PC-9 (cell line): ENCODE measurements around the gene NKAPD1. TPM values are rescaled to one million over a fixed set of nuclear protein-coding genes. Genes with fewer than 3 reads are reported as not detected.

Source experiments
- BruUV-seq: library from RNA; stranded (reverse); fragments of 400-500 nt; replicated peaks from 2 replicates; lab custom pipeline; 2021; lab: Mats Ljungman, UMichigan
- CTCF ChIA-PET: fragments of 300-600 bp; sonication (Branson Sonifier 250); formaldehyde crosslinking; loops from one replicate; lab custom pipeline; 2022; ENCODE audit warnings: antibody characterized with exemption; lab: Charles Lee
- POLR2A ChIA-PET: fragments of 300-600 bp; sonication (Branson Sonifier 250); formaldehyde crosslinking; loops from one replicate; lab custom pipeline; 2022; ENCODE audit warnings: antibody characterized with exemption; ENCODE audit not compliant: unreplicated experiment; lab: Charles Lee
- DNase-seq, 2 experiments: peaks; one replicate each; pipeline versions ENCODE4 v3.0.0 to v3.0.0-alpha.2; 2015 to 2022; ENCODE audit warnings: mixed read lengths in 1 of 2
- H2AFZ ChIP-seq: fragments of 200-600 bp; sonication (generic); 2 replicates; pipeline ENCODE4 v1.8.1; 2017; ENCODE audit warnings: antibody characterized with exemption
- H3F3A ChIP-seq: fragments of 200-600 bp; sonication (generic); 2 replicates; pipeline ENCODE4 v1.8.1; 2017; ENCODE audit warnings: antibody characterized with exemption, mild to moderate bottlenecking, low read depth; ENCODE audit not compliant: insufficient read depth
- H3K27ac ChIP-seq: fragments of 200-600 bp; sonication (generic); 2 replicates; pipeline ENCODE4 v1.6.1; 2016; ENCODE audit warnings: mixed run types
- H3K27me3 ChIP-seq: fragments of 200-600 bp; sonication (generic); 2 replicates; pipeline ENCODE4 v1.6.1; 2016; ENCODE audit warnings: low read depth, mixed run types; ENCODE audit not compliant: insufficient read depth
- H3K36me3 ChIP-seq: fragments of 200-600 bp; sonication (generic); 2 replicates; pipeline ENCODE4 v1.6.1; 2016; ENCODE audit warnings: low read depth, mixed run types
- H3K4me1 ChIP-seq: fragments of 200-600 bp; sonication (generic); replicated peaks from 2 replicates; pipeline ENCODE4 v1.6.1; 2016; ENCODE audit warnings: mixed run types; ENCODE audit not compliant: insufficient read depth
- H3K4me2 ChIP-seq: fragments of 200-600 bp; sonication (generic); 2 replicates; pipeline ENCODE4 v1.6.1; 2017; ENCODE audit warnings: mixed run types
- H3K4me3 ChIP-seq: fragments of 200-600 bp; sonication (generic); 2 replicates; pipeline ENCODE4 v1.6.1; 2016; ENCODE audit warnings: mixed run types
- H3K79me2 ChIP-seq: fragments of 200-600 bp; sonication (generic); 2 replicates; pipeline ENCODE4 v1.6.1; 2017; ENCODE audit warnings: low read depth, mixed run types
- H3K9me2 ChIP-seq: fragments of 200-600 bp; sonication (generic); 2 replicates; pipeline ENCODE4 v1.8.1; 2017; ENCODE audit warnings: mild to moderate bottlenecking; ENCODE audit not compliant: insufficient read depth
- H3K9me3 ChIP-seq: fragments of 200-600 bp; sonication (generic); 2 replicates; pipeline ENCODE4 v1.8.1; 2016; ENCODE audit warnings: low read depth; ENCODE audit not compliant: insufficient read depth
- H4K20me1 ChIP-seq: fragments of 200-600 bp; sonication (generic); 2 replicates; pipeline ENCODE4 v1.8.1; 2017; ENCODE audit not compliant: insufficient read depth
- EZH2 ChIP-seq: fragments of 200-600 bp; sonication (generic); IDR thresholded peaks from 2 replicates; pipeline ENCODE4 v1.8.0; 2017; ENCODE audit warnings: antibody characterized with exemption, low read depth
- intact Hi-C: fragments of 100-400 bp; cut with micrococcal nuclease; formaldehyde crosslinking; loops from one replicate; pipeline ENCODE4 v1.10.0; 2022; ENCODE audit not compliant: unreplicated experiment
- total RNA-seq: library from RNA; stranded (reverse); gene quantifications from 2 replicates; pipeline ENCODE4 v1.2.3, GENCODE V29; 2021
- TF ChIP-seq, protein P1 (sequence below): fragments of 200-600 bp; sonication (generic); conservative IDR thresholded peaks from 2 replicates; pipeline ENCODE4 v1.6.1; 2017; ENCODE audit warnings: mixed run types, antibody characterized with exemption, mild to moderate bottlenecking, moderate library complexity

NKAPD1 gene
- total RNA-seq, 1 experiment from 2014 or later: 16.5 TPM

DNA sequence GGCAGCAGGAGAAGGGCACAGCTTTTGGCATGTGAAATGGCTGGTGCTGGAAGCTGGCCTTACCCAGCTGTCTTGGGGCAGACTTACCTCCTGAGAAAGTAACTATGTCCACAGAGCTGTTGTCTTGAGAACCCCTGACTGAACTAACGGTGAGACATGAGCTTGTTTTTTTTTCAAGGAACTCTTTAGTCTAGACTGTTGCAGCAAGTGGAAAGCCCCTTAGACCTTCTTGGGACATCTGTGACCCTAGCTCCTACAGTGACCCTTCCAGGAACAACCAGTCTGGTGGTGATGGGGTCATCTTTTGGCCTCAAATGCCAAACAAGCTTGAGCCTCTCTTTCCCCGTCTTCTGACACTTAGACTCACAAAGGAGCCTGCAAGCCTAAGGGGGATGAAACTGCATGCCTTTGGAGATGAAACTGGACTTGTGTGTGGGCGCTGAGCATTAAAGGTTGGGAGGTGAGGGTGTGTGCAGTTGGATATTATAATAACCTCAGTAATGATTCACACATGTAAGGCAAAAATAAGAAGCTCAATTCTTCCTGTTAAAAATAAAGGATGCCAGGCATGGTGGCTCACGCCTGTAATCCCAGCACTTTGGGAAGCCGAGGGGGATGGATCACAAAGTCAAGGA is 48.0 kb downstream of the NKAPD1 start:
- no peak for DNase-seq
- ChIA-PET CTCF (no interaction called here), POLR2A (no interaction called here)
- Histone ChIP-seq H2AFZ (no peak overlapping the region), H3K27me3 (no peaks in the 10 kb centered on the region), H3K4me1 (no peaks in the 10 kb centered on the region), H3K27ac (no peak overlapping the region), H3K79me2 (no peaks in the 10 kb centered on the region), H3K9me3 (no peaks in the 10 kb centered on the region), H3K4me2 (no peak overlapping the region), H3K9me2 (no peaks in the 10 kb centered on the region), H3K36me3 (no peaks in the 10 kb centered on the region), H3F3A (no peaks in the 10 kb centered on the region; the same call in 1 of the 2 replicates), H3K4me3 (no peak overlapping the region), H4K20me1 (no peaks in the 10 kb centered on the region)
- BruUV-seq: no TSS peak
- no peak for TF ChIP-seq EZH2
- intact Hi-C loops: no loop called here

DNA sequence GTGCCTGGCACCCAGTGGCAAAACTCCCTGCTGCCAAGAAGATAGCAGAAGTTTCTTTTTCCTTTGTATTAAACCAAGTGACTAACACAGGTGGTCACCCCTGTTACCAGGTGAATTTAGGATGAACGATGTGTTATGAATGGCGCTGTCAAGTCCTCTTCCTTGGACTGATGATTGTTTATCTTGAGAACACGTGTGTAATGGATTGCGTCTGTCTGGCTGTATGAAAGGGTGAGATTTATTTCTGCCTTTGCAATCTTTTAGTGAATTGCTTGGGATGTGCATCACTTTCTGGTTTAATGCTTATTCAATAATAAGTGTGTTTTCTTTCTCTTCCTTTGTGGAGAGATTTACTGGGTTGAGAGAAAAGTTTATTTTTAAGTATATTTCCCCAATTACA is 49.0 kb downstream of the NKAPD1 start:
- no peak for DNase-seq
- H3K4me1 ChIP-seq: peaks cover 2% of the 10 kb centered on the region; the same call in 1 of the 2 replicates
- no peak overlapping the region for H3K27ac ChIP-seq
- H3K9me3 ChIP-seq: no peaks in the 10 kb centered on the region
- ChIA-PET POLR2A (no interaction called here), CTCF (no interaction called here)
- no peak overlapping the region for H3K4me3 ChIP-seq
- no peak overlapping the region for H3K4me2 ChIP-seq
- TF ChIP-seq, protein P1, sequence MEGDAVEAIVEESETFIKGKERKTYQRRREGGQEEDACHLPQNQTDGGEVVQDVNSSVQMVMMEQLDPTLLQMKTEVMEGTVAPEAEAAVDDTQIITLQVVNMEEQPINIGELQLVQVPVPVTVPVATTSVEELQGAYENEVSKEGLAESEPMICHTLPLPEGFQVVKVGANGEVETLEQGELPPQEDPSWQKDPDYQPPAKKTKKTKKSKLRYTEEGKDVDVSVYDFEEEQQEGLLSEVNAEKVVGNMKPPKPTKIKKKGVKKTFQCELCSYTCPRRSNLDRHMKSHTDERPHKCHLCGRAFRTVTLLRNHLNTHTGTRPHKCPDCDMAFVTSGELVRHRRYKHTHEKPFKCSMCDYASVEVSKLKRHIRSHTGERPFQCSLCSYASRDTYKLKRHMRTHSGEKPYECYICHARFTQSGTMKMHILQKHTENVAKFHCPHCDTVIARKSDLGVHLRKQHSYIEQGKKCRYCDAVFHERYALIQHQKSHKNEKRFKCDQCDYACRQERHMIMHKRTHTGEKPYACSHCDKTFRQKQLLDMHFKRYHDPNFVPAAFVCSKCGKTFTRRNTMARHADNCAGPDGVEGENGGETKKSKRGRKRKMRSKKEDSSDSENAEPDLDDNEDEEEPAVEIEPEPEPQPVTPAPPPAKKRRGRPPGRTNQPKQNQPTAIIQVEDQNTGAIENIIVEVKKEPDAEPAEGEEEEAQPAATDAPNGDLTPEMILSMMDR: no peak
- no peak for TF ChIP-seq EZH2
- H3K9me2 ChIP-seq: no peaks in the 10 kb centered on the region
- intact Hi-C loops: no loop called here
- no peaks in the 10 kb centered on the region for H3K36me3 ChIP-seq
- H3F3A ChIP-seq: peaks cover 5% of the 10 kb centered on the region
- BruUV-seq: no TSS peak
- no peaks in the 10 kb centered on the region for H3K27me3 ChIP-seq
- no peaks in the 10 kb centered on the region for H4K20me1 ChIP-seq
- no peak overlapping the region for H2AFZ ChIP-seq
- H3K79me2 ChIP-seq: no peaks in the 10 kb centered on the region

DNA sequence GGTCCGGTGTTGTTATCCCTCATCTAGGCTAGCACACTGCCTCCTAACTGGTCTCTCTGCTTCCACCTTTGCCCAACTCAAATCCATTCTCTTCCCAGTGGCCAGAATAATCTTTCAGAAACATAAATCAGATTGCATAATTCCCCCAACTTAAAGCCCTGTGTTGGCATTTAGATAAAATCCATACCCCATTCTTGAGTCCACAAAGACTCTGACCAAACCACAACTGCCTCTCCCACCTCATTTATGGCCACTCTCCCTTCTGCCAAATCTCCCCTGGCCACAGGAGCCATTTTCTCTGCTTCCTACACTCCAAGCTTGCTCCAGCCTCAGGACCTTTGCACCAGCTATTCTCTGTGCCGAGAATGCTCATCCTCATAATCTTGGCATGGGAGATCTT is 53.0 kb downstream of the NKAPD1 start:
- no peaks in the 10 kb centered on the region for H3K79me2 ChIP-seq
- H3K36me3 ChIP-seq: no peaks in the 10 kb centered on the region
- BruUV-seq: no TSS peak
- ChIA-PET CTCF (no interaction called here), POLR2A (interaction anchor here (0.6 kb wide), 1 partner anchor 13 kb away, joined by 26 read pairs; no protein-coding TSS in a partner anchor)
- H3K4me1 ChIP-seq: peaks cover 23% of the 10 kb centered on the region
- no peak overlapping the region for H2AFZ ChIP-seq
- no peak overlapping the region for H3K27ac ChIP-seq
- no peaks in the 10 kb centered on the region for H4K20me1 ChIP-seq
- TF ChIP-seq EZH2: no peak
- TF ChIP-seq, protein P1: no peak
- no peak overlapping the region for H3K4me2 ChIP-seq
- H3K27me3 ChIP-seq: no peaks in the 10 kb centered on the region
- H3K9me3 ChIP-seq: no peaks in the 10 kb centered on the region
- intact Hi-C loops: no loop called here
- no peaks in the 10 kb centered on the region for H3K9me2 ChIP-seq
- no peak for DNase-seq
- H3K4me3 ChIP-seq: no peak overlapping the region
- H3F3A ChIP-seq: peaks cover 24% of the 10 kb centered on the region
